HG03457 (cell line): ENCODE data around the gene HAT1.

Source experiments
- ATAC-seq: cut with Tn5 transposase; IDR thresholded peaks from one replicate; pipeline ENCODE4 v1.9.1; 2021; ENCODE audit warnings: moderate number of reproducible peaks; ENCODE audit not compliant: unreplicated experiment

HAT1 gene

DNA sequence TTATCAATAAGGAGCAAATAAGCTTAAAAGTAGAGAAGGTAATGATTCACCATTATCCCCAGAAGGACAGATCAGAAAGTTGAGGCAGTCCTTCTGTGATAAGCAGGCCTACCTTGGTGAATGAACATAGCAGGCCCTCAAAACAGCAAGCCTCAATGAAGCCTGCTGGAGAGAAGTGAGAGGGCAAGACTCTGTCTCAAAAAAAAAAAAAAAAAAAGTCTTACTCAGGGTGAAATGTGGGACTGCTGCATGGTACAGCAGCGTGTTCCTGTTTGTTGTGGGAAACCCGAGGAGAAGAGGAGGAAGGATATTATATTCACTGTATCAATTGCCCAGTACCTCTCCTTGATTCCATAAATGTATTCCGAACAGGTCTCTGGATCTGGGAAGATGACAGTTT is 8.7 kb upstream of the HAT1 start:
- no peak for ATAC-seq

DNA sequence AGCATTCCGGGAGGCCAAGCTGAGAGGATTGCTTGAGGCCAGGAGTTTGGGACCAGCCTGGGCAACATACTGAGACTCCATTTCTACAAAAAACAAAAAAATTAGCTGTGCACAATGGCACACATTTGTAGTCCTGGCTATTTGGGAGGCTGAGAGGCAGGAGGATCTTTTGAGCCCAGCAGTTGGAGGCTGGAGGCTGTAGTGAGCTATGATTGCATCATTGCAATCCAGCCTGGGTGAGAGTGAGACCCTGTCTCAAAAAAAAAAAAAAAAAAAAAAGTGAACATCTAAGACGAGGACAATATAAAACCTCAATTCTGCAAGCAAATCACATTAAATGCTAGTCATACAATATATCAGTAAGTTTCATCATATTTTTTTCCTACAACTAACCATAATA is 2.8 kb upstream of the HAT1 start:
- ATAC-seq, result no peak

DNA sequence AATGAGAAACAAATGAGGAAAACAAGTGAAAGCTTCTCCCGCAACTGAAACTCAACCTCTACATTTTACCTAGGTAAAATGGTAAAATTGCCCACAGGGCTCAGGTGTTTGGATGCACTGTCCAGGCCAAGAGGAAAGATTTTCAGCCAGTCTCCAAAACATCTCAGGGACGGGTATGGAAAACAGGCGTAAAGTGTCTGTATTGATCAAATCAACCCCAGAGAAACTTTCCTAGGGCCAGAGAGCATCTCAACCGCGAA is 361 bp upstream of the HAT1 start:
- no peak for ATAC-seq

DNA sequence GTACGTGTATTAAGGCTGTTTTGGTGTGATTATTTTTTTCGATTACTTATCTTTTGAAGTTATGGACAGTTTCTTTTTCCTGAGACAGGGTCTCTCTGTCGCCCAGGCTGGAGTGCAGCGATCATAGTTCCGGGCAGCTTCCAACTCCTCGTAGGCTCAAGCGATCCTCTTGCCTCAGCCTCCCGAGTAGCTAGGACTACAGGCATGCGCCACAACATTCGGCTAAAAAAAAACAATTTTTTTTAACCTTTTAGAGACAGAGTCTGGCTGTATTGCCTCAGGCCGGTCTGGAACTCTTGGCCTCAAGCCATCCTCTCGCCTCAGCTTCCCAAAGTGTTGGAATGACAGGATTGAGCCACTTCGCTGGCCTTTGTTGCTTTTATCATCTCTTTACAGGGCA is 945 bp downstream of the HAT1 start:
- ATAC-seq, result peak; percentile 1

DNA sequence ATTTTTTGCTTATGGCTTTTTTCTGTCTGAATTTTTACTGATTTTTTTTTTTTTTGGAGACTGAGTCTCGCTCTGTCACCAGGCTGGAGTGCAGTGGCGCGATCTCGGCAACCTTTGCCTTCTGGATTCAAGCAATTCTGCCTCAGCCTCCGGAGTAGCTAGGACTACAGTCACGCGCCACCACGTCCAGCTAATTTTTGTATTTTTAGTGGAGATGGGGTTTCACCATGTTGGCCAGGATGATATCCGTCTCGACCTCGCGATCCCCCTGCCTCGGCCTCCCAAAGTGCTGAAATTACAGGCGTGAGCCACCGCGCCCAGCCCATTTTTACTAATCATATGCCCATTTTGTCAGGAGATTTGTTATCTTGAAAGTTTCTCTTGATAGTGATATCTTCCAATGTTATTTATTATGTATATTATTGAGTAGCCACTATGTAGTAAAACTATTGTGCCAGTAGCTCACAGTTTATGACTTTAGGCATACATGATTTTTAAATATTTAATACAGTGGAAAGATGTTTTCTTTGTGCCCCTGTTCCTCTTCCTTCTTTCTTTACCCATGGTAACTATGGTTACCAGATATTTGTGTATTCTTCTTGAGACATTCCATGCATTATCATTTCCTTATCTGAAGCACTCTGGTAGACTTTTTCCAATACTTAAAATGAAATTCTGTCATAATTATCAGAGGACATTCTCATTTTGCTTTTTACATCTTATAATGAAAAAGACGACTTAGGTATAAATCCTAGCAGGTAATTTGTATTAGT is 2.1 kb downstream of the HAT1 start:
- no peak for ATAC-seq

DNA sequence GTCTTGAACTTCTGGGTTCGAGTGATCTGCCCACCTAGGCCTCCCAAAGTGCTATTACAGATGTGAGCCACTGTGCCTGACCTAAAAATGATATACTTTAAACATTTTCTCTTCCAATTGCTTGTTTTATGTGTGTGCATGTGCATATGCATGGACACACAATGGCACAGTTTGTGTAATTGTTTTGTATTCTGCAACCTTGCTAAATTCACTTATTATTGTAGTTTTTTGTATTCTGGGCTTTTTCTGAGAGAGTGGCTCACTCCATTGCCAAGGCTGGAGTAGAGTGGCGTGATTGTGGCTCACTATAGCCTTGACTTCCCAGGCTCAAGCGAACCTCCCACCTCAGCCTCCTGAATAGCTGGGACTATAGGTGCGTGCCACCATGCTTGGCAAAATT is 8.1 kb downstream of the HAT1 start:
- no peak for ATAC-seq

DNA sequence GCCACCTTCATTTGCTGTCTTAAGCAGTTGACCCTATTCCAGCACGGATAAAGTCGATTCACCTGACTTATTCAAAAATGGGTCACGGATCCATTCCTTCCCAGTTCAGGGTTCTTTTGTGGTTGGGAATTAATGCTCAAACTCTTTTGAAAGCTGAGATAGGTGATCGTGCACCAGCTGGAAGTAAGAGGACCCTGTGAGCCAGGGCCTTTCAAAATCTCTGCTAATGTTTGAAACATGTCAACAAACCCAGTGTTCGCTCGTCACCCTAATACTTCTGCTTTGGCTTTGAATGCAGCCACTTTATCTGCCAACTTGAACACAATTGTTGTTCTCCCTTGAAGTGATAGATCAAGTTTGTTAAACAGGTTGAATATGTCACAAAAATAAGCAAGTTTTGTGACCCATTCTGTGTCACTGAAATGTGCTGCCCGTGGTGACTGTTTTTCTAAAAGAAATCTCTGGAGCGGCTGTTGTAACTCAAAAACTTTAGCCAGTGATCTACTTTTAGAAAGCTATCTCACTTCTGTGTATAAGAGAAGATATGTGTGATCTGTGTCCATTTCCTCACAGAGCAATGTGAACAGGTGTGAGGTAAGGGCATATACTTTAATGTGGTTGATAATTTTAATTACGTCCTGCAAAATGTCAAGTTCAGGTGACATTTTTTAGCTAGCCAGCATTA is 16.9 kb downstream of the HAT1 start:
- no peak for ATAC-seq

DNA sequence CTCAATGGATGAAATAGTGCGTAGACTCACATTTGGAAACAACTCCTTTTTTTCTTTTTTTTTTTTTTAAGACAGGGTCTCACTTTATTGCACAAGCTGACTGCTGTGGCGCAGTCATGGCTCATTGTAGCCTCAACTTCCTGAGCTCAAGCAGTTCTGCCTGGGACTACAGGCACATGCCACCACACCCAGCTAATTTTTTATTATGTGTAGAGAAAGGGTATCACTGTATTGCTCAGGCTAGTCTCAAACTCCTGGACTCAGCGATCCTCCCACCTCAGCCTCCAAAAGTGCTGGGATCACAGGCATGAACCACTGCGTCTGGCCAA is 17.4 kb downstream of the HAT1 start:
- ATAC-seq, result no peak

DNA sequence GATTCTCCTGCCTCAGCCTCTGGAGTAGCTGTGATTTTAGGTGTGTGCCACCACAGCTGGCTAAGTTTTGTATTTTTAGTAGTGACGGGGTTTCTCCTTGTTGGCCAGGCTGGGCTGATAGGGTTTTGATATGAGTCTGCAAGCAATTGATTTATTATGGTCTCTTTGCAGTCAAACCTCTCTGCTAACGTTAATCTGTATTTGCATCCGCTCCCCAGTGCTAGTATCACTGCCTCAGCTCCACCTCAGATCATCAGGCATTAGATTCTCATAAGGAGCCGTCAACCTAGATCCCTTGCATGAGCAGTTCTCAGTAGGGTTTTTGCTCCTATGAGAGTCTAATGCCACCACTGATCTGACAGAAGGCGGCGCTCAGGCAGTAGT is 19.0 kb downstream of the HAT1 start:
- no peak for ATAC-seq

DNA sequence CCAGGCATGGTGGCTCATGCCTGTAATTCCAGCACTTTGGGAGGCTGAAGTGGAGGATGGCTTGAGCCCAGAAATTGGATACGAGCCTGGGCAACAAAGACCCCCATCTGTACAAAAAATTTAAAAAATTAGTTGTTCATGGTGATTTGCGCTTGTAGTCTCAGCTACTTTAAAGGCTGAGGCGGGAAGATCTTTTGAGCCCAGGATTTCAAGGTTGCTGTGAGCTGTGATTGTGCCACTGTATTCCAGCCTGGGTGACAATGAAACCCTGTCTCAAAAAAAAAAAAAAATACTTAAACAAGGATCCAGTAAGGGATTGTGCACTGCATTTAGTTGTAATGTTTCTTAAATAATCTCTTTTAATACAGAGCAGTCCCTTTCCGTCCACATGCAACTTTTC is 21.6 kb downstream of the HAT1 start:
- ATAC-seq, result no peak

DNA sequence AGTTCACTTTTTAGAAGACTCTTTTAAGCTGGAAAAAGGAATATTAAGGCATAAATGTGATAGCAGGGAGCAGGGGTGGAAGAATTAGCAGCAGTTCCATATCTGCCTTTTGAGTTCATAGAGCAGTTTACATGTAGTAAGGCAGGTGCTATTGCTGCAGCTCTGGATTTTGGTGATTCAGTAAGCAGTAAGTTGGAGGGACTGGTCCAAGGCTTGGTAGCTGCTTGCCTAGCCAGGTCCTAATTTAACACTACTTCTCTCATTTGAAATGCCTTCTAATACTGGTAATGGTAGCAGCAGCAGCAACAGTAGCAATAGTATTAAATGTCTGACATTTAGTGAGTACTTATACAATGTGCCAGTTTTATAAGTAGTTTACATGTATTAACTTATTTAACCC is 30.0 kb downstream of the HAT1 start:
- ATAC-seq, result no peak

DNA sequence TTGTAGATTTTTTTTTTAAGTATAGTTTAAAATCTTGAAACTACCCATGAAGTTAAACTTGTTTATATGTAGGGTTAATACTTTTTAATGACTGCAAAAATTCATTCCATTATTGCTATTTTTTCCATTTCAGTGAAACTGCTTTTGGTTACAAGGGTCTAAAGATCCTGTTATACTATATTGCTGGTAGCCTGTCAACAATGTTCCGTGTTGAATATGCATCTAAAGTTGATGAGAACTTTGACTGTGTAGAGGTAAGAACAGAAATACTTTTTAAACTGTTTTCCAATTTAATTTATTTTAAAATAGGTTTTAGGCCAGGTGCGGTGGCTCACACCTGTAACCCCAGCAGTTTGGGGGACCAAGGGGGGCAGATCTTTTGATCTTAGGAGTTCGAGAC is 30.5 kb downstream of the HAT1 start:
- ATAC-seq, result no peak

DNA sequence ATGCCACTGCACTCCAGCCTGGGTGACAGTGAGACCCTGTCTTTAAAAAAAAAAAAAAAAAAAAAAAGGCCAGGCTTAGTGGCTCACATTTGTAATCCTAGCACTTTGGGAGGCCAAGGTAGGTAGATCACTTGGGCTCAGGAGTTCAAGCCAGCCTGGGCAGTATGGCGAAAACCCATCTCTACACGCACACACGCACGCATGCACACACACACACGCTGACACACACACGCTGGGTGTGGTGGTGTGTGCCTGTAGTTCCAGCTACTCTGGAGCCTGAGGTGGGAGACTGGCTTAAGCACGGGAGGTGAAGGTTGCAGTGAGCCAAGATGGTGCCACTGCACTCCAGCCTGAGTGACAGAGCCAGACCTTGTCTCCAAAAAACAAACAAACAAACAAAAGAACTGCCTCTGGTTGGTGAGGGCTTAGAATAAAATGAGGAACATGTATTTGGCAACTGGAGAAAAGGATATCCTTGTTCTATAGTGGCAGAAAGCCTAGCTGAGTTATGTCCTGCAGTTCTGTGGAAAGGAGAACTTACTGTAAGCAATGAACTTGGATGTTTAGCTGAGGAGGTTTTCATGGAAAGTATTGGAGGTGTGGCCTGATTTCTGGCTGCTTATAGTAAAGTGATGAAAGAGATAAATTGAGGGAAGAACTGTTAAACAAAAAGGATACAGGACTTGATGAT is 34.0 kb downstream of the HAT1 start:
- no peak for ATAC-seq

DNA sequence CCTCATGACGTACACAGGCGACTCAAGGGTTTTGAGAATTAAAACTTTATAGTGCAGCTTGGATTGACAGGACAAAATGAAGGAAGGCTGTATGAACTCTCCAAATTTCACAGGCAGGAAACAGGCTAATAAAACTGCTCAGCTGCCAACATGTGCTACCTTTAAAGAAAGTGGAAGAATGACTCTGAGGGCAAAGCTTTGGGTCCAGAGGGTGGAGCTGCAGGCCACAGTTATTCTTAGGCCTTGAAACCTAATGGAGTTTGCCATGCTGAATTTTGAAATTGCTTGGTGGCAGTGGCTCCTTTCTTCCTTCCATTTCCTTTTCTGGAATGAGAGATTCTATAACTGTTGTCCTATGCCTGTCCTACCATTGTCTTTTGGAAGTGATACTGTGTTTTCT is 34.8 kb downstream of the HAT1 start:
- ATAC-seq, result no peak

DNA sequence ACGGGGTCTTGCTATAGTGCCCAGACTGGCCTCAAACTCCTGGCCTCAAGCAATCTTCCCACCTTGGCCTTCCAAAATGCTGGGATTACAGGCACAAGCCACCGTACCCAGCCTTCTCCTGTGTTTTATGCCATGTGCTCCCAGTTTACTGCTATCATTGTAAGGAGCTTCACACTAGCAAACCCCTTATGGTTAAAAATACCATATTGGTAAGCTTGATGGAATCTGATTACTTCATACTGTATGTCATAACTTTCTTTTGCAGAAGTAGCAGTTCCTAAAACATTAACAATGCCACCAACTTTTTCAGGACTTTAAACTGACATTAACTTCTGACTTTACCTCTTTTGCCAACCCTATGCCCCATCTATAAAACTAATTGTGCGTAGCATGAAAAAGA is 36.2 kb downstream of the HAT1 start:
- ATAC-seq, result no peak

DNA sequence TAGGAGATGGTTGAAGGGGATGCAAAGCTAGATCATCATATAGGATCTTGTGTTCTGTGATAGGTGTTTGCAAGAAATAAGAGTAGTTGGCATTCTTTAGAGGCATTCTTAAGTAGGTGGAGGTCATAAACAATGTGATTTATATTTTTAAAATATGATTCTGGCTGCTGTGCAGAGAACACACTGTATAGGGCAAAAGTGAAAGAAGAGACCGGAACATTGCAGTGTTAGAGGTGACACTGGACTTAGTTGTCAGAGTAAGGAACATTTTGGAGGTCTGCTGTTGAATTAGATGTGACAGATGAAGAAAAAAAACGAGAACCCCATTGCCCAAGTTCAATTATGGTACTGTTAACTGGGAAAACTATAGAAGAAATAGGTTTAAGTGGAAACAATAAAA is 37.7 kb downstream of the HAT1 start:
- no peak for ATAC-seq

DNA sequence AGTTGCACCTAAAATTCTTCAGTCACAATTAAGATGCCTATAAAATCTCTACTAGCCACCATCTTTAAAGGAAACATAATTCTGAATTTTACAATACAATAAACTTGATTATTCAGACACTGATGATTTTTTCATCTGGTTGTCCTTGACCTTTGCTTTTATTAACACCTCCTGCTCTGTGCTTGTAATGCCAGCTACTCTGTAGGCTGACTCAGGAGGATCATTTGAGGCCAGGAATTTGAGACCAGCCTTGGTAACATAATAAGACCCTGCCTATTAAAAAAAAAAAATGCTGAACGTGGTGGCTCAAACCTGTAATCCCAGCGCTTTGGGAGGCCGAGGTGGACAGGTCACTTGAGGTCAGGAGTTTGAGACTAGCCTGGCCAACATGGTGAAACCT is 38.3 kb downstream of the HAT1 start:
- no peak for ATAC-seq

DNA sequence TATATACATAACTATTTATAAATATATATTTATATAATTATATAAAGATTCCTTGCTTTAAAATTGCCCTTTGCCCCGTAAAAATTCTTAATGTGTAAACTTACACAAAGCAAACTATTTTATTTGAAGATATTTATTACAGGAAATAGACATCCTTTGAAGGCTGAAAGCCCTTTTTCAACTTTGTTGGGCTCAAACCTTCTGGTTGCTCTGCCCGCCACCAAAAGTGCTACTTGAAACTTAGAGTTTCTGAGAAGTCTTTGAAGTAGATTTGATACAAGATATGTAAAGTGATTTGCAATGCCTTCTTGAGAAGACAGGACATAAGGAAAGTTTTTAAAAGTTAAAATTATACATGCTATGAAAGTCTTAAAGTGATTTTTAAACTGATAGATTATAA is 40.9 kb downstream of the HAT1 start:
- no peak for ATAC-seq

DNA sequence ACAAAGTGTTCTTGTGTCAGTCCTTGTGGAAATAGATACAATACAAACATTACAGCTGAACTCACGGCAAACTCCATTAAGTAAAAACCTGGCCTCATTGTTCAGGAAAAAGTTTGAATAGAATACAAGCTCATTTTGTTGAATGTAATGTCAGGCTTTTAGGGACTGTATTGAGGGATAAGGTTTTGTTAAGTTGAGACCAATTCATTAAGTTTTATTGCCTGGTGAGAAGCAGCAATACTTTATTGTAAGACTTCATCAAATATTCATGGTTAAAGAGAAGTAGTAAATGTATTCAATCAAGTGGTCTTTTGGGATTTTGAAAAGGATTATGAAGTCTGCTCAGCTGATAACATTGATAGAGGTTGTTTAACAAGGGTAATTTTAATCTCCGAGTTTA is 42.0 kb downstream of the HAT1 start:
- no peak for ATAC-seq

DNA sequence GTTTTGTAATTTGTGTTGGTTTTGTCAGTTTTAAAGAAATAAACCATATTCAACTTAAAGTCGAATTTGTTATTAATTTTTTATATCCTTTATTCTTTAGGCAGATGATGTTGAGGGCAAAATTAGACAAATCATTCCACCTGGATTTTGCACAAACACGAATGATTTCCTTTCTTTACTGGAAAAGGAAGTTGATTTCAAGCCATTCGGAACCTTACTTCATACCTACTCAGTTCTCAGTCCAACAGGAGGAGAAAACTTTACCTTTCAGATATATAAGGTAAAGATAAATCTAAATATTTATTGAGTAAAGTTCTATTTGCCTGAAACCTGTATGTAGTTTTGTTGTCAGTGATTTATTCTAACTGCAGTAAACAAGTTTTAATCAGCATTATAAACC is 43.0 kb downstream of the HAT1 start:
- no peak for ATAC-seq

DNA sequence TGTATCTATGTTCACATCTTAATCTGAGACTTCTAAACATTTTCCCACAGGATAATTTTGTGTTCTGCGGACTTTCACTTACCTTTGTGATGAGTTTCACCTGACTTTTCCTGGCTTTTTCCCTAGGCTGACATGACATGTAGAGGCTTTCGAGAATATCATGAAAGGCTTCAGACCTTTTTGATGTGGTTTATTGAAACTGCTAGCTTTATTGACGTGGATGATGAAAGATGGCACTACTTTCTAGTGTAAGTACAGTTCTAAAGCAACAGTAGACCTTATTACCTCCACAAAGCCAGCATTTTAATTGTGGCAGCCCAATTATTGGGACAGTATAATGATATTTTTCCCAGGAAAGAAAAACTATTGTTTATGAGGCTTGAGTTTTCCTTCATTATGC is 43.4 kb downstream of the HAT1 start:
- ATAC-seq, result no peak

DNA sequence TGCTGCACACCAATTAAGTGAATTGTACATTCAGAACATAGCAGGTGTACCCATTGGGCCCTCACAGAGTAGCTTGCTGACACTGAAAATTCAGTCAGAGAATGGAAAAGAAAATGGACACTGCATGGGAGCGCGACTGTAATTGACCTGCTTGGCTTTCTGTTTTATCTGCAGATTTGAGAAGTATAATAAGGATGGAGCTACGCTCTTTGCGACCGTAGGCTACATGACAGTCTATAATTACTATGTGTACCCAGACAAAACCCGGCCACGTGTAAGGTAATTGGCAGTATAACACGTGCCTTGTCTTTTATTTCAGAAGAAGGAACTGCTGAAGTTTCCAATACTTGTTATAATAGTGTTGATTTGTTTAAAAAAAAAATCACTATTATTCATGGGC is 44.0 kb downstream of the HAT1 start:
- ATAC-seq, result no peak

DNA sequence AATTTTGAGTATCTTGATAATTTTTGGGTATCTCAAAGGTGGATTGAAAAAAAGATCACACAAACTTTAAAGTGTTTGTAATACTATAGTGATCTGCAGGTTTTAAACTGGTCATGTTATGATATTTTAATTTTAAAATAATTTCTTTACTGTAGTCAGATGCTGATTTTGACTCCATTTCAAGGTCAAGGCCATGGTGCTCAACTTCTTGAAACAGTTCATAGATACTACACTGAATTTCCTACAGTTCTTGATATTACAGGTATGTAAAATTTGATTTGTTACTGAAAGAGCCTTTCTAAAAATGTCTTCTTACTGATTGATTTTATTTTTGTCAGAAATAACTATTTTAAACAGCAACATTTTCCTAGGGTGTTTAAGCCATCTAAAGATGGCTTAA is 44.4 kb downstream of the HAT1 start:
- ATAC-seq, result no peak
